SU-DHL-6 (cell line): ENCODE data around the gene AKT1S1.

Experiments used
- H2AFZ ChIP-seq: fragments of 200-600 bp; sonication (generic); 2 replicates; pipeline ENCODE4 v1.6.1; 2014; ENCODE audit warnings: low read depth, mild to moderate bottlenecking, moderate library complexity, mixed read lengths, antibody characterized with exemption, low read length; ENCODE audit not compliant: severe bottlenecking
- H3F3A ChIP-seq: fragments of 200-600 bp; shearing (Covaris generic); 2 replicates; pipeline ENCODE4 v1.6.0; 2016; ENCODE audit warnings: antibody characterized with exemption, mild to moderate bottlenecking; ENCODE audit not compliant: insufficient read depth
- H3K27ac ChIP-seq: fragments of 200-600 bp; sonication (generic); 2 replicates; pipeline ENCODE4 v1.5.1; 2016; ENCODE audit warnings: low read depth, mild to moderate bottlenecking, low read length, moderate library complexity, mixed read lengths
- H3K27me3 ChIP-seq: fragments of 200-600 bp; sonication (generic), shearing (Covaris generic); 2 replicates; pipeline ENCODE4 v1.6.0; 2014; ENCODE audit warnings: mild to moderate bottlenecking, low read length
- H3K36me3 ChIP-seq: fragments of 200-600 bp; sonication (generic); 2 replicates; pipeline ENCODE4 v1.6.1; 2014; ENCODE audit warnings: mild to moderate bottlenecking, low read length, mixed read lengths
- H3K4me2 ChIP-seq: fragments of 300-600, 200-600 bp; shearing (Covaris generic), sonication (generic); 2 replicates; pipeline ENCODE4 v1.6.0; 2014; ENCODE audit warnings: low read length, low read depth, mild to moderate bottlenecking; ENCODE audit not compliant: poor library complexity, severe bottlenecking
- H3K4me3 ChIP-seq: fragments of 200-600 bp; sonication (generic); 2 replicates; pipeline ENCODE4 v1.5.1; 2014; ENCODE audit warnings: antibody characterized with exemption, low read length, mild to moderate bottlenecking, mixed read lengths; ENCODE audit not compliant: insufficient read depth, poor library complexity, severe bottlenecking
- H3K79me2 ChIP-seq: fragments of 200-600 bp; sonication (generic); 2 replicates; pipeline ENCODE4 v1.6.1; 2014; ENCODE audit warnings: mild to moderate bottlenecking, low read length, moderate library complexity; ENCODE audit not compliant: insufficient read depth
- H3K9ac ChIP-seq: fragments of 200-600 bp; sonication (generic); 2 replicates; pipeline ENCODE4 v1.7.0; 2014; ENCODE audit warnings: mild to moderate bottlenecking, low read length
- H3K9me2 ChIP-seq: fragments of 200-600 bp; sonication (generic); replicated peaks from 2 replicates; pipeline ENCODE4 v1.6.1; 2014; ENCODE audit warnings: low read length; ENCODE audit not compliant: insufficient read depth
- H3K9me3 ChIP-seq: fragments of 200-600 bp; sonication (generic); 2 replicates; pipeline ENCODE4 v1.6.1; 2014; ENCODE audit warnings: low read length, mixed read lengths; ENCODE audit not compliant: insufficient read depth
- H4K20me1 ChIP-seq: fragments of 200-600 bp; sonication (generic); 2 replicates; pipeline ENCODE4 v1.6.1; 2014; ENCODE audit warnings: low read depth, mild to moderate bottlenecking, antibody characterized with exemption, low read length, moderate library complexity, mixed read lengths
- EZH2phosphoT487 ChIP-seq: fragments of 200-600 bp; sonication (generic), shearing (Covaris generic); conservative IDR thresholded peaks from 2 replicates; pipeline ENCODE4 v1.6.1; 2018; ENCODE audit warnings: mild to moderate bottlenecking, antibody characterized with exemption, low read length, moderate library complexity, mixed read lengths
- TF ChIP-seq, protein P1 (sequence below): fragments of 200-600 bp; sonication (generic); IDR thresholded peaks from one replicate; pipeline ENCODE4 v1.5.1; 2017; ENCODE audit warnings: antibody characterized with exemption, mild to moderate bottlenecking, low read length, moderate library complexity; ENCODE audit not compliant: insufficient read depth, poor library complexity, severe bottlenecking

Gene AKT1S1

DNA sequence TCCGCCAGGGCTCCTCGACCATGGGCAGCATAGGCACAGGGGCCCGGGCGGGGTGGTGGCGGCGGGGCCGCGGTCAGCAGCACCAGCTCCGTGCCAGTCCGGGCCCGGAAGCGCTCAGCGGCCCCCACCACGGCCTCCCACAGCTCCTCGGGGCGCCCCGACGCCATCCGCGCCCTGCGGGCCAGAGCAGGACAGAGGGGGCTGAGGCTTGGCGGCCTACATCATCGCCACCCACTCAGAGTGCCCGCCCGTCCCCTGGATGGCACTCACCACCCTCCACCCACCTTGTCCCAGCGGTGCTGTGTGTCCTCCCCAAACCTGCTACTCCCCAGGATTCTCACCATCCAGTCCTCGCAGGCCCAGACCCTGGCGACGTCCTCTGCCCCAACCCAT is 4.0 kb downstream of the AKT1S1 start:
- H3K27me3 ChIP-seq = no peaks in the 10 kb centered on the region
- TF ChIP-seq EZH2phosphoT487 = no peak
- TF ChIP-seq, protein P1, sequence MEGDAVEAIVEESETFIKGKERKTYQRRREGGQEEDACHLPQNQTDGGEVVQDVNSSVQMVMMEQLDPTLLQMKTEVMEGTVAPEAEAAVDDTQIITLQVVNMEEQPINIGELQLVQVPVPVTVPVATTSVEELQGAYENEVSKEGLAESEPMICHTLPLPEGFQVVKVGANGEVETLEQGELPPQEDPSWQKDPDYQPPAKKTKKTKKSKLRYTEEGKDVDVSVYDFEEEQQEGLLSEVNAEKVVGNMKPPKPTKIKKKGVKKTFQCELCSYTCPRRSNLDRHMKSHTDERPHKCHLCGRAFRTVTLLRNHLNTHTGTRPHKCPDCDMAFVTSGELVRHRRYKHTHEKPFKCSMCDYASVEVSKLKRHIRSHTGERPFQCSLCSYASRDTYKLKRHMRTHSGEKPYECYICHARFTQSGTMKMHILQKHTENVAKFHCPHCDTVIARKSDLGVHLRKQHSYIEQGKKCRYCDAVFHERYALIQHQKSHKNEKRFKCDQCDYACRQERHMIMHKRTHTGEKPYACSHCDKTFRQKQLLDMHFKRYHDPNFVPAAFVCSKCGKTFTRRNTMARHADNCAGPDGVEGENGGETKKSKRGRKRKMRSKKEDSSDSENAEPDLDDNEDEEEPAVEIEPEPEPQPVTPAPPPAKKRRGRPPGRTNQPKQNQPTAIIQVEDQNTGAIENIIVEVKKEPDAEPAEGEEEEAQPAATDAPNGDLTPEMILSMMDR = no peak
- no peak overlapping the region for H2AFZ ChIP-seq
- no peak overlapping the region for H3K9ac ChIP-seq
- H4K20me1 ChIP-seq = no peaks in the 10 kb centered on the region
- H3K27ac ChIP-seq = no peak overlapping the region
- H3K9me2 ChIP-seq = no peaks in the 10 kb centered on the region
- H3K9me3 ChIP-seq = 0 out of 2 replicates have a peak, but pooled peaks cover 3% of the 10 kb centered on the region
- 0 out of 2 replicates have a peak, but pooled peaks cover 15% of the 10 kb centered on the region for H3F3A ChIP-seq
- H3K79me2 ChIP-seq = peaks cover 9% of the 10 kb centered on the region; the same call in 1 of the 2 replicates
- H3K4me2 ChIP-seq = no peak overlapping the region
- H3K4me3 ChIP-seq = no peak overlapping the region
- H3K36me3 ChIP-seq = no peaks in the 10 kb centered on the region

DNA sequence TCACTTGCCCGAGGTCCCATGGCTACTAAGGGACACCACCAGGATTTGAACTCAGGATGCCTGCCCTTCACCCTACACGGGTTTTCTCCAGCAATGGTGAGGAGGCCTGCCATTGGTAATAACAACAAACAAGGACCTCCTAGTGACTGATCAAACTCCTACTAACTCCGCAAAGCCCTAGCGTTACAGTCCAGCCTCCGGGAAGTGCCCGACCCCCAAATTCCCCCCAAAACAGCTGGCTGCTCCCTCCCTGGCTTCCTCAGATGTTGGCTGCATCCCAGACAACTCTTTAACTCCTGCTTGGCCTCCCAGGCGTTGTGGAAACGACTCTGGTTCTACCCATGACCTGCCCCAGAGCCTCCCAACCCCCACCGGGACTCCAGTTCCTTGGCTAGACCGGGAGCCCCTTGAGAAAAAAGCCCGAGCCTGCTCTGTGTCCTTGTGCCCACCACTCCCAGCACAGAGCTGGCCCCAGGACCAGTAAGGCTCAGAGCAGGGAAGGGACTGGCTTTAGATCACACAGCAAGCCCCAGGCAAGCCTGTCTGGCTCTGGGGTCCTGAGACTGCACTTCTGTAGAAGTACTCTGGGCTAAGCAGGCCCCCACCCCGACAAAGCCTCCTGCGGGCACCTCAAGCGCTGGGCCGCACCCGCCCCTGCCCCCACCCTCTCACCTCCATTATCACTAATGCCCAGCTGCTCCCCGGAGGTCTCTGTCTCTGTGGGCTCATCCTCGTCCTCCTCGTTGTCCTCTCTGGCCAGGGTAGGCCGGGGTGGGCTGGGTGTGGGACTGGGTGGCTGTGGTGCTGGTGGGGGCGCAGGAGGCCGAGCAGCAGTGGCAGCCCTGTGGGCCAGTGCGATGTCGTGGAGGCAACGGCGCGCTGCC is 4.7 kb downstream of the AKT1S1 start:
- Histone ChIP-seq H4K20me1 (no peaks in the 10 kb centered on the region), H3K9me3 (0 out of 2 replicates have a peak, but pooled peaks cover 4% of the 10 kb centered on the region), H3F3A (peaks cover 19% of the 10 kb centered on the region; the same call in 1 of the 2 replicates), H3K4me2 (no peak overlapping the region), H2AFZ (no peak overlapping the region), H3K27ac (no peak overlapping the region), H3K4me3 (no peak overlapping the region), H3K27me3 (no peaks in the 10 kb centered on the region), H3K36me3 (no peaks in the 10 kb centered on the region), H3K9me2 (no peaks in the 10 kb centered on the region), H3K79me2 (peaks cover 9% of the 10 kb centered on the region; the same call in 1 of the 2 replicates), H3K9ac (no peak overlapping the region)
- TF ChIP-seq, protein P1 = no peak
- TF ChIP-seq EZH2phosphoT487 = no peak

DNA sequence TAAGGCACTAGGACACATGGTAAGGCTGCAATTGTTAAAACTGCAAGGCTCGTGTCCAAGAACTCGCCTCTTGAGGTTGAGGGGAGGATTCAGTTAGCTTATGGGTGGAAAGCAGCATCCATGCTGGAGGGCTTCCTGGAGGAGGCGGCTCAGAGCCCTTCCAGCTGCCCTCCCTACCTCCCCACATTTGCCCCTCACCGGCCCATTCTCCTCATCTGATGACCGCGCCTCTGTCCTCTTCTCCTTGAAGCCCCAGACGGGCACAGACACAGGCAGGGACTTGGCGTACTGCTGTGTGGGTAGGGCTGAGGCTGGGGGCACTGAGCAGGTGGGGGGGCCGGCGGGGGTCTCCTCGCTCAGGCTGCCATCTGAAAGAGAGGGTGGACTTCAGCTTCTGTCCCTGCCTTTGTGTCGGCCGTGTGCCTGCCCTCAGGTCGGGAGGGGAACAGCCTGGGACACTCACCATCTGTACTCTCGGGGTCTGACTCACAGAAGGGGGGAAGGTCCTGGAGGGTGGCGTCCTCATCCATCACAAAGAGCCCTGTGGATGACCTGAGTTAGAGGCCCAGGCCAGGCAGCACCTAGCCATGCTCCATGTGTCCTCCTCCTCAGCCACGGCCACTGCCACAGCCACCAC is 5.7 kb downstream of the AKT1S1 start:
- no peaks in the 10 kb centered on the region for H4K20me1 ChIP-seq
- no peak overlapping the region for H3K27ac ChIP-seq
- H3F3A ChIP-seq = peaks cover 20% of the 10 kb centered on the region; the same call in 1 of the 2 replicates
- no peak overlapping the region for H3K4me3 ChIP-seq
- H3K27me3 ChIP-seq = no peaks in the 10 kb centered on the region
- no peaks in the 10 kb centered on the region for H3K36me3 ChIP-seq
- TF ChIP-seq, protein P1 = no peak
- no peak for TF ChIP-seq EZH2phosphoT487
- no peaks in the 10 kb centered on the region for H3K9me2 ChIP-seq
- H3K4me2 ChIP-seq = no peak overlapping the region
- H3K9ac ChIP-seq = no peak overlapping the region
- 0 out of 2 replicates have a peak, but pooled peaks cover 4% of the 10 kb centered on the region for H3K9me3 ChIP-seq
- no peak overlapping the region for H2AFZ ChIP-seq
- peaks cover 13% of the 10 kb centered on the region for H3K79me2 ChIP-seq
